ENCODE results near the gene F10. TPM values are rescaled to one million over a fixed set of nuclear protein-coding genes. Genes with fewer than 3 reads are reported as not detected.

The F10 gene
- 10 to 100 TPM; 10.2 to 48.0 TPM for total RNA-seq

DNA sequence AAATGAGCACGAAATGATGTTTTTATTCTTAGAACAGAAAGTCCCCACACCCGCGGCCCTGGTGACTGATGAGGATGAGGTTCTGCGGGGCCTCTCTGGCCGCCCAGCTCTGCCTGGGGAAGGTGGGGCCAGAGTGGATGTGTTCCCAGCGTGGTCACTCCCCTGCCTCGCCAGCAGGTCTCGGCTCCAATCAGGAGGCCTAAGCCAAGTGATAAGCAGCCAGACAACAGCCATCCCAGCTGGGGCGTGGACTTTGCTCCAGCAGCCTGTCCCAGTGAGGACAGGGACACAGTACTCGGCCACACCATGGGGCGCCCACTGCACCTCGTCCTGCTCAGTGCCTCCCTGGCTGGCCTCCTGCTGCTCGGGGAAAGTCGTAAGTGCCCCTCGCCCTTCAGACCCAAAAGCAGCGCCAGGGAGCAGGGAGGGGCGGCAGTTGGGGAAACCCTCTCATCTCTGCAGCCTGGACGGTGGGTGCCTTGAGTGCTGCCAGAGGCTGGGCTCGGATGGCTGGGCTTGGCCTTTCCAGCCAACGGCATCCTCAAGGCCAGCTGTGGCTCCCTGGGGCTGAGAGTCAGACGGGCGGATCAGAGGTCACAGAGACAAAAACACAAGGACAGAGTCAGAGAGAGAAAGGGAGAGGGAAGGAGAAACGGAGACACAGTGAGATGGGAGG, at the start of gene F10:
TSS of gene F10 (plus strand) at position 250 of the 676 bp plus-strand sequence. CDS start at position 307, 57 bp downstream.
- WGBS = 42% methylated on average over 23 of the region's 23 CpGs
- no peaks in the 10 kb centered on the region for H3K27me3 ChIP-seq (replicated peaks; ENCODE audit: insufficient read depth)
- no peaks in the 10 kb centered on the region for H3K36me3 ChIP-seq
- no peaks in the 10 kb centered on the region for H3K4me1 ChIP-seq (replicated peaks)
- DNase-seq (ENCODE audit: low spot score) = no peak
- H3K27ac ChIP-seq = peak within 1 kb of the TSS; percentile 49 to 58
- no peaks in the 10 kb centered on the region for H3K9me3 ChIP-seq
- intact Hi-C loops (cut with DNase I) = no loop called here
- TF ChIP-seq POLR2A (IDR thresholded peaks at IDR 0.05) (no peak), POLR2AphosphoS5 (IDR thresholded peaks at IDR 0.05) (peak; percentile 3)
- TF ChIP-seq, protein P1, sequence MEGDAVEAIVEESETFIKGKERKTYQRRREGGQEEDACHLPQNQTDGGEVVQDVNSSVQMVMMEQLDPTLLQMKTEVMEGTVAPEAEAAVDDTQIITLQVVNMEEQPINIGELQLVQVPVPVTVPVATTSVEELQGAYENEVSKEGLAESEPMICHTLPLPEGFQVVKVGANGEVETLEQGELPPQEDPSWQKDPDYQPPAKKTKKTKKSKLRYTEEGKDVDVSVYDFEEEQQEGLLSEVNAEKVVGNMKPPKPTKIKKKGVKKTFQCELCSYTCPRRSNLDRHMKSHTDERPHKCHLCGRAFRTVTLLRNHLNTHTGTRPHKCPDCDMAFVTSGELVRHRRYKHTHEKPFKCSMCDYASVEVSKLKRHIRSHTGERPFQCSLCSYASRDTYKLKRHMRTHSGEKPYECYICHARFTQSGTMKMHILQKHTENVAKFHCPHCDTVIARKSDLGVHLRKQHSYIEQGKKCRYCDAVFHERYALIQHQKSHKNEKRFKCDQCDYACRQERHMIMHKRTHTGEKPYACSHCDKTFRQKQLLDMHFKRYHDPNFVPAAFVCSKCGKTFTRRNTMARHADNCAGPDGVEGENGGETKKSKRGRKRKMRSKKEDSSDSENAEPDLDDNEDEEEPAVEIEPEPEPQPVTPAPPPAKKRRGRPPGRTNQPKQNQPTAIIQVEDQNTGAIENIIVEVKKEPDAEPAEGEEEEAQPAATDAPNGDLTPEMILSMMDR (IDR thresholded peaks at IDR 0.05) = no peak
- H3K4me3 ChIP-seq = no peak within 1 kb of the TSS

DNA sequence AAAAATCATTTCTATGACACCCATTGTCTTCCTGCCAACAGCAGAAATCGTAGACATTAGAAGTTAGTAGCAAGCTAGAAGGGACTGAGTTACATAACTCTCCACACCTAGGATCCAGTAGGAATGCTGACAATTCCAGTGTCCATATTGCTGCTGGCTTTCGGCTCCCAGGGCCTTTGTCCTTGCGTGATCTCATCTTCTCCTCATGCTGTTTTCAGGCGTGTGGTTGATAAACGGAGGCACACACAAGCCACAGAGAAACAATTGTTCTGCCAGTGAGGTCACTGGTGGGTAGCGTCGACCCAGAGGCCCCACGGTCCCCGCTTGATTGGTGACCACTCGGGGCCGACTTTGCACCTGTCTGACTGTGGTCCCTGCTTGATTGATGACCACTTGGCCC, 48.7 kb upstream of the F10 start:
- peaks cover 0 to 6% of the 10 kb centered on the region in 2 donors for H3K36me3 ChIP-seq
- no peak for DNase-seq (ENCODE audit: low spot score)
- no peak for TF ChIP-seq POLR2AphosphoS5 (IDR thresholded peaks at IDR 0.05)
- no peak for TF ChIP-seq POLR2A (IDR thresholded peaks at IDR 0.05)
- TF ChIP-seq, protein P1 (IDR thresholded peaks at IDR 0.05) = no peak
- H3K4me1 ChIP-seq (replicated peaks) = no peaks in the 10 kb centered on the region
- H3K4me3 ChIP-seq = no peak overlapping the region
- no peaks in the 10 kb centered on the region for H3K27me3 ChIP-seq (replicated peaks; ENCODE audit: insufficient read depth)
- H3K9me3 ChIP-seq = no peaks in the 10 kb centered on the region
- 89% methylated on average over 11 of the region's 11 CpGs for WGBS
- intact Hi-C loops (cut with DNase I) = no loop called here
- H3K27ac ChIP-seq = no peak overlapping the region

DNA sequence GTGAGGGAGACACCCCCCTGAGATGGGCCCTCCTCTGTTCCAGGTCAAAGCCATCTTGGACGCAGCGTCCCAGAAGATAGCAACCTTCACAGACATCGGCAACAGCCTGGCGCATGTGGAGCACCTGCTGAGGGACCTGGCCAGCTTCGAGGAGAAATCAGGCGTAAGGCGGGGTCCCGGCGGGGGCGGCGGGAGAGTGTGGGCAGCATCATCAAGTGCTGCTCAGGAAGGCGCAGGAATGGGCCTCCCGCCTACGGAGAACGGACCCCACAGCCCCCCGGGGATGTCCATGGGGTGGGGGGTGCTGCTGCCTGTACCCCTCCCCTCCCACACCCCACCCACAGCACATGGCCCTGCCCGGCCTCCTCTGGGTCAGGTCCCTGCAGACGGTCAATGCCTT, 48.2 kb upstream of the F10 start:
- H3K4me1 ChIP-seq (replicated peaks) = no peaks in the 10 kb centered on the region
- no peak overlapping the region for H3K4me3 ChIP-seq
- H3K9me3 ChIP-seq = no peaks in the 10 kb centered on the region
- no peaks in the 10 kb centered on the region for H3K27me3 ChIP-seq (replicated peaks; ENCODE audit: insufficient read depth)
- 91% methylated on average over 18 of the region's 18 CpGs for WGBS
- no peak for DNase-seq (ENCODE audit: low spot score)
- TF ChIP-seq, protein P1 (IDR thresholded peaks at IDR 0.05) = no peak
- H3K27ac ChIP-seq = no peak overlapping the region
- intact Hi-C loops (cut with DNase I) = no loop called here
- peaks cover 0 to 6% of the 10 kb centered on the region in 2 donors for H3K36me3 ChIP-seq

DNA sequence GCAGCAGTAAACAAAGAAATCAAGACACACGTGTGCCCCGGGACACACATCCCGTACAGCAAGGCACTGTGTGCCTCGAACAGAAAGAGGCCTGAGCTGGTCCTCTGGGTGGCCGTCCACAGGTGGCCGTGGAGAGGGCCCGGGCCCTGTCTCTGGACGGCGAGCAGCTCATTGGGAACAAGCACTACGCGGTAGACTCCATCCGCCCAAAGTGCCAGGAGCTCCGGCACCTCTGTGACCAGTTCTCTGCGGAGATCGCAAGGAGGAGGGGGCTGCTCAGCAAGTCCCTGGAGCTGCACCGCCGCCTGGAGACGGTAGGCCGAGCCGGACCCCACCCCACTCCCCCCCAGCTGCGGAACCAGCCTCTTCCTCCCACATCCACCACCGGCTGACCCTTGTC, 47.7 kb upstream of the F10 start:
- intact Hi-C loops (cut with DNase I) = no loop called here

More for the DNA sequence above, 47.7 kb upstream of the F10 start:
- DNase-seq (ENCODE audit: low spot score) = no peak
- peaks cover 0 to 6% of the 10 kb centered on the region in 2 donors for H3K36me3 ChIP-seq
- 91% methylated on average over 22 of the region's 22 CpGs for WGBS
- H3K4me1 ChIP-seq (replicated peaks) = no peaks in the 10 kb centered on the region
- TF ChIP-seq, protein P1 (IDR thresholded peaks at IDR 0.05) = no peak
- no peak for TF ChIP-seq POLR2A (IDR thresholded peaks at IDR 0.05)
- TF ChIP-seq POLR2AphosphoS5 (IDR thresholded peaks at IDR 0.05) = no peak
- no peaks in the 10 kb centered on the region for H3K27me3 ChIP-seq (replicated peaks; ENCODE audit: insufficient read depth)
- H3K9me3 ChIP-seq = no peaks in the 10 kb centered on the region
- no peak overlapping the region for H3K4me3 ChIP-seq
- H3K27ac ChIP-seq = no peak overlapping the region

All from prostate gland (tissue), 2 donors.